ENCODE data around the gene CDK5R1.

The CDK5R1 gene

GRCh38 chr17:32493571-32493970, 6.8 kb downstream of the CDK5R1 start:
- no peak for DNase-seq (ENCODE audit: low read depth)

- no peak for DNase-seq (ENCODE audit: low read depth)
Observed at GRCh38 chr17:32493976-32494513, 7.3 kb downstream of the CDK5R1 start.

GRCh38 chr17:32494621-32495358, 8.0 kb downstream of the CDK5R1 start:
- no peak for DNase-seq (ENCODE audit: low read depth)

GRCh38 chr17:32495359-32496231, 8.8 kb downstream of the CDK5R1 start:
- DNase-seq (ENCODE audit: low read depth) = no peak

GRCh38 chr17:32496395-32497073, 9.7 kb downstream of the CDK5R1 start:
- DNase-seq (ENCODE audit: low read depth) = no peak

- no peak for DNase-seq (ENCODE audit: low read depth)
Observed at GRCh38 chr17:32497431-32498205, 10.8 kb downstream of the CDK5R1 start.

- DNase-seq (ENCODE audit: low read depth) = no peak
Observed at GRCh38 chr17:32498391-32498790, 11.6 kb downstream of the CDK5R1 start.

GRCh38 chr17:32502013-32502412, 15.2 kb downstream of the CDK5R1 start:
- DNase-seq (ENCODE audit: low read depth) = no peak

GRCh38 chr17:32502710-32503109, 15.9 kb downstream of the CDK5R1 start:
- DNase-seq (ENCODE audit: low read depth) = no peak

GRCh38 chr17:32503251-32504165, 16.7 kb downstream of the CDK5R1 start:
- no peak for DNase-seq (ENCODE audit: low read depth)

GRCh38 chr17:32504166-32504990, 17.6 kb downstream of the CDK5R1 start:
- no peak for DNase-seq (ENCODE audit: low read depth)

GRCh38 chr17:32508926-32509325, 22.1 kb downstream of the CDK5R1 start:
- no peak for DNase-seq (ENCODE audit: low read depth)

GRCh38 chr17:32510466-32510865, 23.7 kb downstream of the CDK5R1 start:
- no peak for DNase-seq (ENCODE audit: low read depth)

- DNase-seq (ENCODE audit: low read depth) = no peak
Observed at GRCh38 chr17:32512328-32512727, 25.5 kb downstream of the CDK5R1 start.

- DNase-seq (ENCODE audit: low read depth) = no peak
Observed at GRCh38 chr17:32513579-32513978, 26.8 kb downstream of the CDK5R1 start.

- no peak for DNase-seq (ENCODE audit: low read depth)
Observed at GRCh38 chr17:32514606-32515005, 27.8 kb downstream of the CDK5R1 start.

GRCh38 chr17:32515677-32516383, 29.0 kb downstream of the CDK5R1 start:
- no peak for DNase-seq (ENCODE audit: low read depth)

GRCh38 chr17:32516450-32516849, 29.7 kb downstream of the CDK5R1 start:
- DNase-seq (ENCODE audit: low read depth) = no peak

All from stimulated activated CD8-positive, alpha-beta memory T cell treated with anti-CD3 and anti-CD28 coated beads, Interleukin-15, amount 100 ng/mL, for 1 hour (primary cell).